GM10266 (cell line): ENCODE measurements around the gene TANC1.
"Not testable (repeated sequence)": the region's sequence is repeated elsewhere in the genome, so short reads cannot be mapped to it uniquely, and the experiment has no call there.

ENCODE experiments used
- DNase-seq: peaks from one replicate; pipeline ENCODE4 v3.0.0; 2012; ENCODE audit errors: extremely low spot score
- TF ChIP-seq, protein P1 (sequence below): IDR thresholded peaks from 2 replicates; pipeline ENCODE4 v1.5.1; 2012; ENCODE audit warnings: mild to moderate bottlenecking, low read depth; ENCODE audit not compliant: control insufficient read depth, insufficient read depth; ENCODE audit errors: missing control alignments

Gene TANC1

DNA sequence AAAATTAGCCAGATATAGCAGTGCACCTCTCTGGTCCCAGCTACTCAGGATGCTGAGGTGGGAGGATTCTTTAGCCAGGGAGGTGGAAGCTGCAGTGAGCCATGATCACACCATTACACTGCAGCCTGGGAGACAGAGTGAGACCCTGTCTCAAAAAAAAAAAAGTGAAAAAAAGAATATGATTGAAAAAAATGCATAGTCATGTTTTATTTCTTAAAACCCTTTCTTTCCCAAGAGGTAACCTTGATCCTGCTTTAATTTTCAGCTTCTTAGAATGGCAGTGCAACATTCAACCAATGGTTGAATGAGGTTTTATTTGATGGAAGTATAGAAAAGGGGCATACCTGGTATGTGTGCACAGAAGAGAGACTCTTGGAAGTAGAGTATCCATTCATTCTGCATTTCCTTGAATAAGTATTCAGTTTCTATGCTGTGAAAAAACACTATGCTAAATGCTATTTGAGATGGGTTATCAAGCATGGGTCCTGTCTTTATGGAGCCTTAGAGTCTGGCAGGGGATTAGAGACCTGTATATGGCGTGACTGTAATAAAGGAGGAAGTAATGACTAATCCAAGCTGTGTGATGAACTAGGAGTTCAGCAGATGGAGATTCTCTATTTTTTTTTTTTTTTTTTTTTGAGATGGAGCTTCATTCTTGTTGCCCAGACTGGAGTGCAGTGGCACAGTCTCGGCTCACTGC lies 171.8 kb downstream of the TANC1 start:
- DNase-seq: no peak
- TF ChIP-seq, protein P1, sequence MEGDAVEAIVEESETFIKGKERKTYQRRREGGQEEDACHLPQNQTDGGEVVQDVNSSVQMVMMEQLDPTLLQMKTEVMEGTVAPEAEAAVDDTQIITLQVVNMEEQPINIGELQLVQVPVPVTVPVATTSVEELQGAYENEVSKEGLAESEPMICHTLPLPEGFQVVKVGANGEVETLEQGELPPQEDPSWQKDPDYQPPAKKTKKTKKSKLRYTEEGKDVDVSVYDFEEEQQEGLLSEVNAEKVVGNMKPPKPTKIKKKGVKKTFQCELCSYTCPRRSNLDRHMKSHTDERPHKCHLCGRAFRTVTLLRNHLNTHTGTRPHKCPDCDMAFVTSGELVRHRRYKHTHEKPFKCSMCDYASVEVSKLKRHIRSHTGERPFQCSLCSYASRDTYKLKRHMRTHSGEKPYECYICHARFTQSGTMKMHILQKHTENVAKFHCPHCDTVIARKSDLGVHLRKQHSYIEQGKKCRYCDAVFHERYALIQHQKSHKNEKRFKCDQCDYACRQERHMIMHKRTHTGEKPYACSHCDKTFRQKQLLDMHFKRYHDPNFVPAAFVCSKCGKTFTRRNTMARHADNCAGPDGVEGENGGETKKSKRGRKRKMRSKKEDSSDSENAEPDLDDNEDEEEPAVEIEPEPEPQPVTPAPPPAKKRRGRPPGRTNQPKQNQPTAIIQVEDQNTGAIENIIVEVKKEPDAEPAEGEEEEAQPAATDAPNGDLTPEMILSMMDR: no peak

DNA sequence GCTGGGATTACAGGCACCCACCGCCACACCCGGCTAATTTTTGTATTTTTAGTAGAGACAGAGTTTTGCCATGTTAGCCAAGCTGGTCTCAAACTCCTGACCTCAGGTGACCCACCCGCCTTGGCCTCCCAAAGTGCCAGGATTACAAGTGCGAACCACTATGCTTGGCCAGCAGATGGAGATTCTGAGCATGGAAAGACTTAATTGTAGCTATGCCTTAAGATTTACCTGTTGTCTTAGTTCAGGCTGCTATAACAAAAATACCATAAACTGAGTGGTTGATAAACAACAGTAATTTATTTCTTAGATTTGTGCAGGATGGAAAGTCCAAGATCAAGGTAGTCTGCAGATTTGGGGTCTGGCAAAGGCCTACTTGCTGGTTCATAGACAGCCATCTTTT lies 172.4 kb downstream of the TANC1 start:
- not testable (repeated sequence) for DNase-seq

DNA sequence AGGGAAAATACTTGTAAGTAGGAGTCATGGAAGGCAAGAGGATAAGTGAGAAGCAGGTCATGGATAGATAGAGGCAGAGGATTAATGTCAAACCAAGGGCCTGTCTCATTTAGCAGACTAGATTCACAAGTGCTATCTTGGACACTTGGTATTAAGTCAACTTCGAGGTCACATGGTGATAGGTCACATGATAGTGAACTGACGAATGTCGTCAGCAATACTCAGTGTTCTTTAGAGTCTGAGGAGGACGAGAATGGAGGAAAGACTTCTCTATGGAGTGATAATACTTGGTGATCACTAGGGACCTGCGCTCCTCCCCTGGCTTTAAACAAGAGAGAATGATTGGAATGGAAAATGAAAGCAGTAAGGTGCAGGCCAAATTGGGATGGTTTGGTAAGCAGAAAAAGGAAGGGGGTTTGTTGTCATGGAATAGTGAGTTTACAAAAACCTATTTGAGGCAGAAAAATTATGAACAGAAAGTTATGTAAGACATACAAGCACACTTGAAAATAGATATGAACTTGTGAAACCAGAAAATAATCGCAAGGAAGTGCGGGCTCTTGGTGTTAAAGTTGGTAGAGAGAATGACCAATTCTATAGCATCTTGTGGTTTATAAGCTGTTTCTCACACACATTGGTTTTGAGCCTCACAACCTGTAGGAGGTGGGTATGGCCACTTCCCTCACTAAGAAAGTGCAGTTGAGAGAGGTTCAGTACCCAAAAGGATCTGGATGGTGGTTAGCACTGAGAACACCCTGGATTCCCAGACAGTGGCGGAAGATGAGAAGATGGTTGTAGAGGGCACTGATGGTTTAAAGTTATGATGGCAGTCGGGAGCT lies 176.6 kb downstream of the TANC1 start:
- no peak for DNase-seq
- TF ChIP-seq, protein P1: no peak

DNA sequence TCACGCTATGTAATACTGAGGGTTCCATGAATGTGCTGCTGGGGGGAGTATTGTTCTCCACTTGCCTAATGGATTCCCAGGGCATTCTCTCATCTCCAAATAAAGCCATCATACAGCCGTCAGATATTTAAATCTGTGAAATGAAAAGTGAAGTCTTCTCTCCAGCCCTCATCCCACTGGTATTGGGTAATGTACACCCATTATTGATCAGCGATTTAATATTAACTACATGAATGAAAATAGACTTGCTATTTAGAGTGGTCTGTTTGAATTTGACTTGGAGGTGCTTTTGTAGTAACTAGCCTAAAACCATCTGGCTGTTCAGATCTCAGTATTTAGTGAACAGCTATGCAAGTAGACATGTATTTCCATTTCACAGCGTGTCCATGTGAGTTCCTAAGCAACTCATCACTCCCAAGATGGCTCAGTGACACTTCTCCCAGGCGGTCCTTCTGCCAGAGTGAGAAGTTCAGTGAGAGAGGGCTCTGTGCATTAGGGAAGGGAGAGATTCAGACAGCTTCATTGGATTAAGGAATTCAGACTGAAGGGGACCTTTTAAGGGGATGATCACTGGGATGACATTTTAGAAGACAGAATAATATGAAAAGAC lies 177.4 kb downstream of the TANC1 start:
- TF ChIP-seq, protein P1: no peak
- no peak for DNase-seq

DNA sequence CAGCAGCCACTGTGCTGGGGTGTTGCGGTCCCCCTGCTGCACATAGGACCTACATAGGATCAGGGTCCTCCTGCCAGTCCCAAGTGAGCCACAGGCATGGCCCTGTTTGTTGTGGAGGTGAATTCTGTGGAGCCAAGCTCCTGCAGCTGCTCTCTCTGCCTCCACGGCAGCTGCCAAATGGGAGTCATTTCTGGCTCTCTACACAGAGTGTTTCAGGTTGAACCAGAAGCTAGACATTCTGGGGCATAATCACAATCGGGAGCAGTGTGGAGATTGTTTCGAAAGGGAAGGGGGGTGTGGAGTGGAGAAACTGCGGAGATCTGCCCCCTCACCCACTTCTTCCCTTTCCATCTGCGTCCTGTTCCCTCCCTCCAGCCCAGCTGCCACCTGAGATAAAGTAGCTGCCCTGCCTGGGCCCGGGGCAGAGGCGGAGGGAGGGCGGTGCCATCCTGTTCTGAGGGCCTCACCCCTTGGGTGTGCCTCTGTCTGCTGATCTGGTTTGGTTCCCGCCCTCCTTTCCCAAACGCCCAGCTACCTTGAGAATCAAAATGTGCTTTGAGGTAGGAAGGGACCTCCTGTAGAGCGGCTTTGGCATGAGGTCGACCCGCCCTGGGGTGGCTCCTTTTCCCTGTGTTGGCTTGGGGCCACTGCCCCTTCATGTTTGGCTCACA lies 178.7 kb downstream of the TANC1 start:
- no peak for DNase-seq
- TF ChIP-seq, protein P1: no peak

DNA sequence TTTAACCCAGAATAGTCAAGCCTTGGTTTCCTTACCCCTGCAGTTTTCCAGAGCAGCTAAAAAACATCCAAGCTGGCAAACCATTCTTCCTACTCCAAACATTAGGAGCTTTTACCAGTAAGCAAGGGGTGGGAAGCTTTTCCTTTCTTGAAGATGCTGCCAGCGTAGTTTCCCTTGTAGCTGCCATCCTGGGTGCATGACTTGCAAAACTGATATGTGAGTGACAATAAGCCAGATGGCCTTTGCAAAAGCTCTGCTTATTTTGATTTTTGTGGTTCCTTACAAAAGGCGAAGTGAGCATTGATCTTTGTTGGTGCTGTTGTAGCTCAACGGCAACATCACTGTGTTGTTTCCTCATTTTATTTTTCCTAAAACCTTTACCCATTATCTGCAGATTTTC lies 179.2 kb downstream of the TANC1 start:
- TF ChIP-seq, protein P1: no peak
- DNase-seq: no peak

DNA sequence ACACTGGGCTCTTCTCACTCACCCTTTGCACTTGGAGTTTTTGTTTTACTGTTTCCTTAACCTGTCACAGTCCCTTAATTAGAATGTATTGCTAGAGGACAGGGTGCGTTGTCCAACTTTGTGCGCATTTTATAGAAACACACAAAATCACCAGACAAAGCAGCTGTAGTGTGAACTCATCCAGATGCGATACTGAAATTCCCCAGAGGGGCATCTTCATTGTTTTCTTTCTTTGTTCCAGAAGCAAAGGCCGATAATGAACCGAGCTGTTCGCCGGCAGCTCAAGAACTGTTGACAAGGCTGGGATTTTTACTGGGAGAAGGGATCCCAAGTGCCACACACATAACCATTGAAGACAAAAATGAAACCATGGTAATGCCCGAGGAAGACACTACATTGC lies 180.5 kb downstream of the TANC1 start:
- TF ChIP-seq, protein P1: no peak
- DNase-seq: no peak
